ENCODE results near the gene GPX8. TPM values are rescaled to one million over a fixed set of nuclear protein-coding genes. Genes with fewer than 3 reads are reported as not detected.

The GPX8 gene
- total RNA-seq, 1 donor: 143 TPM

- H3K4me2 ChIP-seq (ENCODE audit: insufficient read depth, low read length): no peak overlapping the region
- DNase-seq (ENCODE audit: insufficient read length, low spot score, missing footprints): no peak
- H3K79me2 ChIP-seq (ENCODE audit: insufficient read depth, low read length): no peaks in the 10 kb centered on the region
- H3K4me3 ChIP-seq (ENCODE audit: insufficient read depth, low read length): no peak overlapping the region
- no peaks in the 10 kb centered on the region for H3K4me1 ChIP-seq (ENCODE audit: insufficient read depth, low read length)
- no peaks in the 10 kb centered on the region for H3K36me3 ChIP-seq (ENCODE audit: insufficient read depth, low read length)
- H2AFZ ChIP-seq (ENCODE audit: low read length): no peak overlapping the region
- TF ChIP-seq CTCF (IDR thresholded peaks at IDR 0.05; ENCODE audit: extremely low read depth, low read depth, low read length): no peak
- no peaks in the 10 kb centered on the region for H3K9me3 ChIP-seq (ENCODE audit: low read depth, low read length)
- peaks cover 29% of the 10 kb centered on the region for H3K27me3 ChIP-seq (ENCODE audit: insufficient read depth, low read length)
- H3K27ac ChIP-seq (ENCODE audit: low read depth, low read length): no peak overlapping the region
- H4K20me1 ChIP-seq (ENCODE audit: insufficient read depth, low read length): no peaks in the 10 kb centered on the region
These were observed 45.0 kb downstream of the GPX8 start for GRCh38 chr5:55205001-55205400.

- no peak overlapping the region for H3K4me3 ChIP-seq (ENCODE audit: insufficient read depth, low read length)
- peaks cover 17% of the 10 kb centered on the region for H3K27me3 ChIP-seq (ENCODE audit: insufficient read depth, low read length)
- H3K79me2 ChIP-seq (ENCODE audit: insufficient read depth, low read length): no peaks in the 10 kb centered on the region
- H3K36me3 ChIP-seq (ENCODE audit: insufficient read depth, low read length): no peaks in the 10 kb centered on the region
- H2AFZ ChIP-seq (ENCODE audit: low read length): no peak overlapping the region
- no peaks in the 10 kb centered on the region for H3K4me1 ChIP-seq (ENCODE audit: insufficient read depth, low read length)
- H4K20me1 ChIP-seq (ENCODE audit: insufficient read depth, low read length): no peaks in the 10 kb centered on the region
- H3K27ac ChIP-seq (ENCODE audit: low read depth, low read length): no peak overlapping the region
- H3K9me3 ChIP-seq (ENCODE audit: low read depth, low read length): no peaks in the 10 kb centered on the region
- H3K4me2 ChIP-seq (ENCODE audit: insufficient read depth, low read length): no peak overlapping the region
- TF ChIP-seq CTCF (IDR thresholded peaks at IDR 0.05; ENCODE audit: extremely low read depth, low read depth, low read length): no peak
- no peak for DNase-seq (ENCODE audit: insufficient read length, low spot score, missing footprints)
These were observed 51.4 kb downstream of the GPX8 start for GRCh38 chr5:55211184-55211874.

Small RNA genes within 50 kb of the gene (small RNA-seq; reads per million reads assigned to genes)
- gene MIR449A (2.5 reads per million, percentile 73 among the genes with 10 or more reads in this experiment), gene MIR449B (not detected), gene MIR449C (1.2 reads per million, percentile 38 among the genes with 10 or more reads in this experiment)

Other genes with a start within 250 kb of the GPX8 start
- 1.8 and 2.9 TPM in 2 replicates for gene ESM1, start 174.6 kb upstream of the GPX8 start, total RNA-seq
- gene GZMK, start 135.9 kb upstream of the GPX8 start, total RNA-seq: not detected in 2 replicates
- gene GZMA, start 57.5 kb upstream of the GPX8 start, total RNA-seq: not detected in 2 replicates
- not detected in 2 replicates for gene CDC20B, start 13.0 kb downstream of the GPX8 start, total RNA-seq
- gene MCIDAS, start 67.1 kb downstream of the GPX8 start, total RNA-seq: under 0.01 and 0.29 TPM in 2 replicates
- 1.4 and 2.1 TPM in 2 replicates for gene CCNO, start 73.4 kb downstream of the GPX8 start, total RNA-seq
- 36.8 and 38.4 TPM in 2 replicates for gene DHX29, start 147.5 kb downstream of the GPX8 start, total RNA-seq
- gene MTREX, start 147.8 kb downstream of the GPX8 start, total RNA-seq: 63.6 and 73.8 TPM in 2 replicates